ENCODE measurements around the gene EFEMP2. TPM values are rescaled to one million over a fixed set of nuclear protein-coding genes. Genes with fewer than 3 reads are reported as not detected.
"Not testable (repeated sequence)": the region's sequence is repeated elsewhere in the genome, so short reads cannot be mapped to it uniquely, and the experiment has no call there.

EFEMP2 gene
- total RNA-seq, 1 experiment from 2014 or later = 31.2 TPM

DNA sequence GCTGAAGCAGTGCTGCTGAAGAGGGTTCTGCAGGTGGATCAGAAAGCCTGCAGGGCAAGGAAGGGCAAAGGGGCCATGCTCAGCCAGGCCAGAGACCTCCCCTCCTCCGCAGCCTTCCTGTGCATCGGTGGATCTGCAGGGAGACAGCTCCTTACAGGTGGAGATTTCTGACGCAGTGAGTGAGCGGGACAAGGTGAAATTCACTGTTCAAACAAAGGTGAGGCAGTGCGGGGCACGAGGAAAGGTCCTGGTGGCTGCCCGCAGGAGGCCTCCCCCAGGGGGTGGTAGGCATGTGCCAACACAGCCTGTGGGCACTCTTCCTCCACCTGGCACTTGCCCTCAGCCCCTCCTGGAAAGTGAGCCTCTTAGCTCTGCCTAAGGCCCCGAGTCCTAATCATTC lies 23.2 kb downstream of the EFEMP2 start:
- DNase-seq (ENCODE audit: low spot score) = no peak

DNA sequence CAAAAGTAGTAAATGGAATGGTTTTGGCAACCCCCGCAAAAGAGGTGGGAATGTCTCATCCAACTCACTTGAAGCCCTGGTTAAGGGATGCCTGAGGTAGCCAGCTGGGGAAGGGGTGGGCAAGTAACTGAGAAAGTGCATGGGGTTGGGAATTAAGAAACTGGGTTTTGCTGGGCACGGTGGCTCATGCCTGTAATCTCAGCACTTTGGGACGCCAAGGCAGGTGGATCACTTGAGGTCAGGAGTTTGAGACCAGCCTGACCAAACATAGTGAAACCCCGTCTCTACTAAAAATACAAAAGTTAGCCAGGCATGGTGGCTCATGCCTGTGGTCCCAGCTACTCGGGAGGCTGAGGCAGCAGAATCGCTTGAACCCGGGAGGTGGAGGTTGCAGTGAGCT lies 23.9 kb downstream of the EFEMP2 start:
- H3K4me3 ChIP-seq (ENCODE audit: low read depth, low read length, poor library complexity, severe bottlenecking); DNase-seq (ENCODE audit: low spot score); CTCF ChIA-PET; H3K4me1 ChIP-seq (ENCODE audit: insufficient read depth, low read length, poor library complexity, severe bottlenecking); BruUV-seq (replicated peaks); intact Hi-C loops (cut with micrococcal nuclease; ENCODE audit: unreplicated experiment); POLR2A ChIA-PET (ENCODE audit: low non-redundant PET); H3K27me3 ChIP-seq (replicated peaks; ENCODE audit: insufficient read depth, low read depth, low read length, poor library complexity); H3K9me3 ChIP-seq (ENCODE audit: low read depth, low read length, poor library complexity, severe bottlenecking); H3K27ac ChIP-seq (ENCODE audit: low read depth, low read length, poor library complexity, severe bottlenecking): not testable (repeated sequence)
- H3K36me3 ChIP-seq (ENCODE audit: insufficient read depth, low read length, poor library complexity, severe bottlenecking) = peaks cover 26% of the 10 kb centered on the region

More for the DNA sequence above, 23.2 kb downstream of the EFEMP2 start:
- TF ChIP-seq, protein P1, sequence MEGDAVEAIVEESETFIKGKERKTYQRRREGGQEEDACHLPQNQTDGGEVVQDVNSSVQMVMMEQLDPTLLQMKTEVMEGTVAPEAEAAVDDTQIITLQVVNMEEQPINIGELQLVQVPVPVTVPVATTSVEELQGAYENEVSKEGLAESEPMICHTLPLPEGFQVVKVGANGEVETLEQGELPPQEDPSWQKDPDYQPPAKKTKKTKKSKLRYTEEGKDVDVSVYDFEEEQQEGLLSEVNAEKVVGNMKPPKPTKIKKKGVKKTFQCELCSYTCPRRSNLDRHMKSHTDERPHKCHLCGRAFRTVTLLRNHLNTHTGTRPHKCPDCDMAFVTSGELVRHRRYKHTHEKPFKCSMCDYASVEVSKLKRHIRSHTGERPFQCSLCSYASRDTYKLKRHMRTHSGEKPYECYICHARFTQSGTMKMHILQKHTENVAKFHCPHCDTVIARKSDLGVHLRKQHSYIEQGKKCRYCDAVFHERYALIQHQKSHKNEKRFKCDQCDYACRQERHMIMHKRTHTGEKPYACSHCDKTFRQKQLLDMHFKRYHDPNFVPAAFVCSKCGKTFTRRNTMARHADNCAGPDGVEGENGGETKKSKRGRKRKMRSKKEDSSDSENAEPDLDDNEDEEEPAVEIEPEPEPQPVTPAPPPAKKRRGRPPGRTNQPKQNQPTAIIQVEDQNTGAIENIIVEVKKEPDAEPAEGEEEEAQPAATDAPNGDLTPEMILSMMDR (conservative IDR thresholded peaks at IDR 0.05; ENCODE audit: low read depth, low read length) = no peak
- TF ChIP-seq EZH2 (IDR thresholded peaks at IDR 0.05; ENCODE audit: borderline replicate concordance, low read depth, low read length, poor library complexity, severe bottlenecking) = no peak
- intact Hi-C loops (cut with micrococcal nuclease; ENCODE audit: unreplicated experiment) = no loop called here
- no TSS peak for BruUV-seq (replicated peaks)
- CTCF ChIA-PET = no interaction called here
- no peak overlapping the region for H3K4me3 ChIP-seq (ENCODE audit: low read depth, low read length, poor library complexity, severe bottlenecking)
- H3K36me3 ChIP-seq (ENCODE audit: insufficient read depth, low read length, poor library complexity, severe bottlenecking) = peaks cover 33% of the 10 kb centered on the region
- no peaks in the 10 kb centered on the region for H3K9me3 ChIP-seq (ENCODE audit: low read depth, low read length, poor library complexity, severe bottlenecking)
- H3K27ac ChIP-seq (ENCODE audit: low read depth, low read length, poor library complexity, severe bottlenecking) = no peak overlapping the region
- no peaks in the 10 kb centered on the region for H3K27me3 ChIP-seq (replicated peaks; ENCODE audit: insufficient read depth, low read depth, low read length, poor library complexity)
- no peaks in the 10 kb centered on the region for H3K4me1 ChIP-seq (ENCODE audit: insufficient read depth, low read length, poor library complexity, severe bottlenecking)
- POLR2A ChIA-PET (ENCODE audit: low non-redundant PET) = interaction anchor here (0.5 kb wide), 1 partner anchor 12 kb away, joined by 3 read pairs; no protein-coding TSS in a partner anchor

DNA sequence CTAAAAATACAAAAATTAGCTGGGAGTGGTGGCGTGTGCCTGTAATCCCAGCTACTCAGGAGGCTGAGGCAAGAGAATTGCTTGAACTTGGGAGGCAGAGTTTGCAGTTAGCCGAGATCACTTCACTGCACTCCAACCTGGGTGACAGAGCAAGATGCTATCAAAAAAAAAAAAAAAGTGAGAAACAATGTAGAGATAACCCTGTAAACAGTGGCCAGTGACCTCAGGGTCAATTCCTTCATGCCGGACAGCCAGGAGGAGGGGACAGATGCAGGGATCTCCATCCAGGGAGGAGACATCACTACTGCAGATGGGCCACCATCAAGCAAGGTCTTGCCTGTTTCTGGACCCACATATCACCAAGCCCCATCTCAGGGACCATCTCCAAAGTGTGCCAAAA lies 24.9 kb downstream of the EFEMP2 start:
- TF ChIP-seq, protein P1 (conservative IDR thresholded peaks at IDR 0.05; ENCODE audit: low read depth, low read length) = no peak
- no peak for TF ChIP-seq EZH2 (IDR thresholded peaks at IDR 0.05; ENCODE audit: borderline replicate concordance, low read depth, low read length, poor library complexity, severe bottlenecking)
- POLR2A ChIA-PET (ENCODE audit: low non-redundant PET) = no interaction called here
- Histone ChIP-seq H3K4me3 (ENCODE audit: low read depth, low read length, poor library complexity, severe bottlenecking) (no peak overlapping the region), H3K4me1 (ENCODE audit: insufficient read depth, low read length, poor library complexity, severe bottlenecking) (no peaks in the 10 kb centered on the region), H3K9me3 (ENCODE audit: low read depth, low read length, poor library complexity, severe bottlenecking) (no peaks in the 10 kb centered on the region), H3K27ac (ENCODE audit: low read depth, low read length, poor library complexity, severe bottlenecking) (no peak overlapping the region), H3K27me3 (replicated peaks; ENCODE audit: insufficient read depth, low read depth, low read length, poor library complexity) (no peaks in the 10 kb centered on the region), H3K36me3 (ENCODE audit: insufficient read depth, low read length, poor library complexity, severe bottlenecking) (peaks cover 17% of the 10 kb centered on the region)
- intact Hi-C loops (cut with micrococcal nuclease; ENCODE audit: unreplicated experiment) = no loop called here
- CTCF ChIA-PET = no interaction called here
- no peak for DNase-seq (ENCODE audit: low spot score)
- no TSS peak for BruUV-seq (replicated peaks)

GRCh38 chr11:65844231-65844872 lies 28.2 kb downstream of the EFEMP2 start:
- Histone ChIP-seq H3K27me3 (replicated peaks; ENCODE audit: insufficient read depth, low read depth, low read length, poor library complexity) (no peaks in the 10 kb centered on the region), H3K4me3 (ENCODE audit: low read depth, low read length, poor library complexity, severe bottlenecking) (no peak overlapping the region), H3K36me3 (ENCODE audit: insufficient read depth, low read length, poor library complexity, severe bottlenecking) (no peaks in the 10 kb centered on the region), H3K27ac (ENCODE audit: low read depth, low read length, poor library complexity, severe bottlenecking) (no peak overlapping the region), H3K4me1 (ENCODE audit: insufficient read depth, low read length, poor library complexity, severe bottlenecking) (no peaks in the 10 kb centered on the region), H3K9me3 (ENCODE audit: low read depth, low read length, poor library complexity, severe bottlenecking) (no peaks in the 10 kb centered on the region)
- intact Hi-C loops (cut with micrococcal nuclease; ENCODE audit: unreplicated experiment) = no loop called here
- TF ChIP-seq, protein P1 (conservative IDR thresholded peaks at IDR 0.05; ENCODE audit: low read depth, low read length) = no peak
- TF ChIP-seq EZH2 (IDR thresholded peaks at IDR 0.05; ENCODE audit: borderline replicate concordance, low read depth, low read length, poor library complexity, severe bottlenecking) = no peak
- BruUV-seq (replicated peaks) = no TSS peak
- DNase-seq (ENCODE audit: low spot score) = no peak
- CTCF ChIA-PET = no interaction called here
- POLR2A ChIA-PET (ENCODE audit: low non-redundant PET) = no interaction called here

Measured in A673 (cell line).